22Rv1 (cell line): ENCODE data around the gene PSME3.

Experiments
- H3K27ac ChIP-seq: fragments of 450-650 bp; 2 replicates; pipeline ENCODE4 v1.5.1; 2017
- ZFX ChIP-seq: fragments of 450-650 bp; IDR thresholded peaks from 2 replicates; pipeline ENCODE4 v1.6.1; 2017; ENCODE audit warnings: antibody characterized with exemption, borderline replicate concordance
- TF ChIP-seq, protein P1 (sequence below): fragments of 450-650 bp; IDR thresholded peaks from 2 replicates; pipeline ENCODE4 v1.5.1; 2017; ENCODE audit warnings: mild to moderate bottlenecking

The PSME3 gene

DNA sequence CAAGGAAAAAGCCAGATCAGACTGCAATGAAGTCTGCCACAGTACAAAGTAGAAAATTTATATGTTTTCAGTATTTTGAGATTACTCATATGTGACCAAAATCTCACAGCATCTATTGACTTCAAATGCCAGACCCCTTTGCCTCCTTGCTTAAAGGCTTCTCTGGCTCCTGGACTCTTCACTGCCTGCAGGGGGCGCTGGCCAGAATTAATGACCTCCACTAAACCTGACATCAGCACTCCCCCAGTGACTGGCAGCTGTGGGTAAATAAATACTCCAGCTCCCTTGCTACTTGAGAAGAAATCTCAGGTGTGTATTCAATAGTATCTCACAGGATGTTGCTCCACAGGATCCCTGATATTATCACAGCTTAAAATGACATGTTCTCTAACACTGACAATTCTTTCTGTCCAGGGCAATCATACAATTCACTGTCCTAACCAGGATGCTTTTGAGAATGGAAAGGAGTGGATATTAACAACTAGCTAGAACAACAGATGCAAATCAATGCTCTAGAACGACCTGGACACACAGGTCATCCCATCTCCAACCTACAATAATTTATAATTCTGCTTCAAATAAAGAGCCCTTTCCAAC, 13.2 kb upstream of the PSME3 start:
- H3K27ac ChIP-seq, result no peak overlapping the region
- no peak for TF ChIP-seq ZFX
- TF ChIP-seq, protein P1, sequence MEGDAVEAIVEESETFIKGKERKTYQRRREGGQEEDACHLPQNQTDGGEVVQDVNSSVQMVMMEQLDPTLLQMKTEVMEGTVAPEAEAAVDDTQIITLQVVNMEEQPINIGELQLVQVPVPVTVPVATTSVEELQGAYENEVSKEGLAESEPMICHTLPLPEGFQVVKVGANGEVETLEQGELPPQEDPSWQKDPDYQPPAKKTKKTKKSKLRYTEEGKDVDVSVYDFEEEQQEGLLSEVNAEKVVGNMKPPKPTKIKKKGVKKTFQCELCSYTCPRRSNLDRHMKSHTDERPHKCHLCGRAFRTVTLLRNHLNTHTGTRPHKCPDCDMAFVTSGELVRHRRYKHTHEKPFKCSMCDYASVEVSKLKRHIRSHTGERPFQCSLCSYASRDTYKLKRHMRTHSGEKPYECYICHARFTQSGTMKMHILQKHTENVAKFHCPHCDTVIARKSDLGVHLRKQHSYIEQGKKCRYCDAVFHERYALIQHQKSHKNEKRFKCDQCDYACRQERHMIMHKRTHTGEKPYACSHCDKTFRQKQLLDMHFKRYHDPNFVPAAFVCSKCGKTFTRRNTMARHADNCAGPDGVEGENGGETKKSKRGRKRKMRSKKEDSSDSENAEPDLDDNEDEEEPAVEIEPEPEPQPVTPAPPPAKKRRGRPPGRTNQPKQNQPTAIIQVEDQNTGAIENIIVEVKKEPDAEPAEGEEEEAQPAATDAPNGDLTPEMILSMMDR, result peak; percentile 88

DNA sequence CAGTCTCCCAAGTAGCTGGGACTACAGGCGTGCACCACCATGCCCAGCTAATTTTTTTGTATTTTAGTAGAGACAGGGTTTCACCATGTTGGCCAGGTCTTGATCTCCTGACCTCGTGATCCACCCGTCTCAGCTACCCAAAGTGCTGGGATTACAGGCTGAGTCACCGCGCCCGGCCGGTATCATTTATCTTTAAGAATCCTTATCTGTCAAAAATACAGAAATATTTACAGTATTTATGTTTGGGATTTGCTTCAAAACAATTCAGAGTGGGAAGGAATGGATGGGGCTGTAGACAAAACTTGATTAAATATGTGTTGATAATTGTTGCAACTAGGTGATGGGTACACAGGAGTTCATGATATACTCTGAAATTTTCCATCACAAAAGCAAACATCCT, 12.0 kb upstream of the PSME3 start:
- H3K27ac ChIP-seq, result no peak overlapping the region

DNA sequence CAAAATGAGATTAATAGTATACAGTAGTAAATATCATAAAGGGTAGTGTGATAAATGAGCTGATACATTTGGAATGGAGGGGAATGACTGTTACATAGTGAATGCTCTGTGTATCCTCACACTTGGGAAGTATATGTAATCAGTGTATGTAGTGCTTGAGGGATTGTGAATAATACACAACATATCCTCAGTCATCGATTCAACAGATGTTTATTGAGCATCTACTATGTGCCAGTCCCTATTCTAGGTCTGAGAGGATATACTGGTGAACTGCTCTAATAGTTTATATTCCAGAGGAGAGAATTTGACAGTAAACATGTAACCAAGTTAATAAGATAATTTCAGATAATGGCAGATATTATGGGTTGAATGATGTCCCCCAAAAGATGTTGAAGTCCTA, 5.7 kb upstream of the PSME3 start:
- H3K27ac ChIP-seq, result no peak overlapping the region
- no peak for TF ChIP-seq ZFX
- TF ChIP-seq, protein P1, result no peak

More for the DNA sequence above, 12.0 kb upstream of the PSME3 start:
- TF ChIP-seq ZFX, result no peak
- TF ChIP-seq, protein P1, result no peak

DNA sequence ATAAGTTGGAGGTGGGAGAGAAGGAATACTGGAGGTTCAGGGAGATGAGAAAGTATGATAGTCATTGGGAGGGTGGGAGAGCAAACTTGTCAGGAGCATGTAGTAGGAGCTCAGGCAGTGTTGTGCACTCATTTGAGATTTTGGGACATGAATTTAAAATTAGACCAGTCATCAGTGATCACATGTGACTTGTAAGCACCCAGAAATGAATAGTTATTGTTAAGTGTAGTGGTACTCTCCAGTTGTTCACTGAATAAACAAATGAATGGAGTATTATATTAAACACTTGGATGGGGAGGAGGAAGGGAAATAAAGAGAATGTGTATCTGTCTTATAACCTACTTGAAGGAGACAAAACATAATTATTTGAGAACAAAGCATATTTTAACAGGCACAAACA, 2.2 kb upstream of the PSME3 start:
- H3K27ac ChIP-seq, result no peak overlapping the region
- TF ChIP-seq ZFX, result no peak
- TF ChIP-seq, protein P1, result no peak

DNA sequence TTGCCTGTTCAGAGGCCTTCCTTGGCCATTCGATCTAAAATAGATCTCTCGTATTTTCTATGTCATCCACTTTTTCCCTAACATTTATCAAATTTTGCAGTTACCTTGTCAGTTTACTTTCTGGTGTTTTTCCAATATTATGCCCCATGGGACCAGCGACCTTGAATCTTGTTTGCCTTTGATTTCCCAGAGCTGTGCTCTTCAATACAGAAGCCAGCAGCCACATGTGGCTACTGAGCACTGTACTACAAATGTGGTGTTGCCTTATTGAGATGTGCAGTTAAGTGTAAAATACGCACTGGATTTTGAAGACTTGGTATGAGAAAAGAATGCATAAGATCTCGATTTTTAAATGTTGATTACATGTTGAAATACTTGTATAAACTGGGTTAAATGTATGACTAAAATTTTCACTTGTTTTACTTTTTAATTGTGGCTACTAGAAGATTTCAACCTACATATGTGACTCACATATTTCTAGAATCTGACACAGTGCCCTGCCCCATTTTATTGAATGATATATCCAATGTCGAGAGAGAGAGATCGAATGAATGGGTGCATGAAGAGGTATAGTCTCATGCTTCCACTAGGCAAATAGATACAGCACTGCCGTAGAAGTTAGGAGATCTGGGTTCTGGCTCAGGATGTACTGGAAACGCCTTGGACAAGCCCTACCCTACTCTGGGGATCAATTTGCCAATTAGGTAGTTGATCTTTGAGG, 824 bp upstream of the PSME3 start:
- peak overlapping the region; percentile 70 for H3K27ac ChIP-seq
- TF ChIP-seq, protein P1, result no peak

DNA sequence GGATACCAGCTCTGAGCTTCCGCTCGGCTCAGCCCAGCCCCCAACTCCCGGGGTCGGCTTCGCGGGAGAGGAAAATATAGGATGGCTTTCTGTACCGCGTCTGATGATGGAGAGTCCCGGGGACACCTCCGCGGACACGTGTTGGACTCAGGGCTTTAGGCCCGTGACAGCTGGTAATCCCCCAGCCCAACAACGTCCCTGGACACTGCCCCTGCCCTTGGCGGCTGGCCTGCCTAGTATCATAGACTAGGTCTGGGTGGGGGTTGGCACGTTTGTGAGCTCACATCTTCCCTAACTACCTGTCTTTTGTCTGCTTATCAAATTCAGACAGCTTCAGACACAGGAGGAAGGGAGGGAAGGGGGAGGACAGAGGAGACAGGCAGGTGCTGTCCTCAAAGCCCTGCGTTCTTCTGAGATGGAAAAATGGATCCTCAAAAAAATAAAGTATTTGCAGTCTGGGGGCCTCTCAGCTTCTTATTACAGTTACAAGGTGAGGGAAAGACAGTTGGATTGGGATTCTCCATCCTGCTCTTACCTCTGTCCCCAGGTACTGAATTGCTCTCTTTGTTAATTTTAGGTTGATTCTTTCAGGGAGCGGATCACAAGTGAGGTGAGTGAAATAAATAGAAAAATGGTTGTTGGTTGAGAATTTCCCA, 698 bp downstream of the PSME3 start:
- no peak for TF ChIP-seq ZFX
- TF ChIP-seq, protein P1, result no peak
- H3K27ac ChIP-seq, result peak overlapping the region; percentile 70

DNA sequence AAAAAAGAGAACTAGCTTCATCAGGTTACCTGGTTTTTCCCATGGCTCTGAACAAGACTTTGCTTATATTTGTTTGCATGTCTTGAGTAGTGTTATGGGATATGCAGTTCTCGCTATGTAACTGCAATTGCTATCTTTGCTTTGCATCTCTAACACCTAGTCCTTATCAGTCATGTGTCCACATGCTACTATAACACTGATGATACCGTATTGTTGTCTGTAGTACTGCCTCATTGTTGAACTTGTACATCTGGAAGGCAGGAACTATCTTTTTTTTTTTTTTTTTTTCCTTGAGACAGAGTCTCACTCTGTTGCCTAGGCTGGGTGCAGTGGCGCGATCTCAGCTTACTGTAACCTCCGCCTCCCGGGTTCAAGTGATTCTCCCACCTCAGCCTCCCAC, 2.5 kb downstream of the PSME3 start:
- H3K27ac ChIP-seq, result no peak overlapping the region
- TF ChIP-seq, protein P1, result no peak
- no peak for TF ChIP-seq ZFX
